GM21390 (cell line): ENCODE measurements around the gene DACT2.

Experiments used
- ATAC-seq: cut with Tn5 transposase; IDR thresholded peaks from one replicate; pipeline ENCODE4 v1.9.1; 2021; ENCODE audit not compliant: unreplicated experiment

DACT2 gene

GRCh38 chr6:168265827-168266815, 53.5 kb downstream of the DACT2 start:
- no peak for ATAC-seq

GRCh38 chr6:168265394-168265793, 54.2 kb downstream of the DACT2 start:
- no peak for ATAC-seq

- no peak for ATAC-seq
Observed at GRCh38 chr6:168264593-168265335, 54.8 kb downstream of the DACT2 start.

- no peak for ATAC-seq
Observed at GRCh38 chr6:168263351-168263905, 56.1 kb downstream of the DACT2 start.

DNA sequence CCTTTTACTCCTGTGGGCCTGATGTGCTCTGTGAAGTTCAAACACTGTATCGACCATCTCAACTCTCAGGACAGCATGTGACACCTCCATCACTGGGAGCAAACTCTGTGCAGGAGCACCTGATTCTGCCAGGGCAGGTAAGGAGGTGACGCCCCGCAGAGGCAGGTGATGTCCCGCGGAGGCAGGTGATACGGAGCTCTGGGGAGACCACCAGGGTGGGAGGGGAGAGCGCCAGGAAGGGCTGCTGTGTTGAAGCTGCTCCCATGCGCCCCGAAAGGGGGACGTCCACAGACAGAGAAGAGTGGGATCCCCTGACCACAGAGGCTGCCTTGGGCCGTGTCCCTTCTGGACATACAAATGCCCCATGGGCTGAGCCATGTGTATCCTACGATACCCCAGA, 58.3 kb downstream of the DACT2 start:
- ATAC-seq: no peak

- ATAC-seq: no peak
Observed at GRCh38 chr6:168260420-168260987, 59.1 kb downstream of the DACT2 start.

DNA sequence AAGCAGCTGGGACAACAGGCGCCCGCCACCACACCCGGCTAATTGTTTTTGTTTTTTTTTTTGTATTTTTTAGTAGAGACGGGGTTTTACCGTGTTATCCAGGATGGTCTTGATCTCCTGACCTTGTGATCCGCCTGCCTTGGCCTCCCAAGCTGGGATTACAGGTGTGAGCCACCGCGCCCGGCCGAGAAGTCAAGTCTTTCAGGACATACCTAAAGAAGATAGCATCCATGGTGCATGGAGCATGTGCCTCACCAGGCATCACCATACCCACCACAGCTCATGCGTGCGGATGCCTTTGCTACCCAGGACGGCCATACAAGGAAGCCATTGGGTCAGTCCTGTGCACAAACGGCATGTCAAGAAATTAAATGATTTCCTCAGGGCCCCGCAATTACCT, 60.8 kb downstream of the DACT2 start:
- no peak for ATAC-seq

DNA sequence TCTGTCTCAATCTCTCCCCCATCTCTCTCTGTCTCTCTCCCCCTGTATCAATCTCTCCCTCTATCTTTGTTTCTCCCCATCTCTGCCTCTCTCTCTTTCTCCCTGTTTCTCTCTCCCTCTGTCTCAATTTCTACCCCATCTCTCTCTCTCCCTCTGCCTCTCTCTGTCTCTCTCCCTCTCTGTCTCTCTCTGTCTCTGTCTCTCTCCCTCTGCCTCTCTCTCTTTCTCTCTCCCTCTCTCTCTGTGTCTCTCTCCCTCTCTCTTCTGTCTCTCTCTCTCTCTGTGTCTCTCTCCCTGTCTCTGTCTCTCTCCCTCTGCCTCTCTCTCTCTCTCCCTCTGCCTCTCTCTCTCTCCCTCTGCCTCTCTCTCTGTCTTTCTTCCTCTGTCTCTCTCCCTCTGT, 62.6 kb downstream of the DACT2 start:
- ATAC-seq: no peak
